ENCODE results near the gene SETD1B. TPM values are rescaled to one million over a fixed set of nuclear protein-coding genes. Genes with fewer than 3 reads are reported as not detected.

SETD1B gene
- total and polyA plus RNA-seq, 4 experiments from 2014 or later, result 0.13 to 69.3 (median 35.2) TPM

GRCh38 chr12:121815263-121815662 lies 11.5 kb downstream of the SETD1B start:
- H3K4me3 ChIP-seq (ENCODE audit: low read length in 2 of 2), result no peak overlapping the region
- peaks cover 0 to 3% (median 0%) of the 10 kb centered on the region in 8 donors for H3K9me3 Mint-ChIP-seq
- H3K36me3 ChIP-seq (ENCODE audit: insufficient read depth, low read length), result peaks cover 67% of the 10 kb centered on the region
- ChIA-PET CTCF (ENCODE audit: partially characterized antibody) (interaction anchor here (0.7 to 16.7 kb wide), 3 partner anchors 19 to 382 kb away, joined by 3 to 918 read pairs (median 4); partner anchors contain the start of gene RHOF), POLR2A (ENCODE audit: partially characterized antibody) (interaction anchor here (44.6 kb wide), 1 partner anchor 24 kb away, joined by 2727 read pairs; the partner anchor contains the start of genes RHOF and SETD1B)
- peak in 1 of 5 donors; percentile 33 for DNase-seq
- H3K36me3 Mint-ChIP-seq, result peaks cover 34 to 56% of the 10 kb centered on the region in 2 donors
- H3K27ac ChIP-seq (ENCODE audit: low read depth, low read length), result no peak overlapping the region
- no peaks in the 10 kb centered on the region for H3K9me3 ChIP-seq (ENCODE audit: control insufficient read depth in 1 of 2, low read length in 2 of 2)
- peak overlapping the region in 2 of 7 donors; percentile 42 to 66 for H3K27ac Mint-ChIP-seq
- H3K27me3 ChIP-seq (ENCODE audit: insufficient read depth, low read length), result no peaks in the 10 kb centered on the region
- H3K4me1 ChIP-seq (ENCODE audit: insufficient read depth, low read length), result peaks cover 36% of the 10 kb centered on the region
- peaks cover 20 to 38% (median 29%) of the 10 kb centered on the region in 4 donors for H3K4me1 Mint-ChIP-seq
- intact Hi-C loops (cut with micrococcal nuclease), result no loop called here
- H3K4me3 Mint-ChIP-seq, result no peak overlapping the region
- no peaks in the 10 kb centered on the region for H3K27me3 Mint-ChIP-seq

DNA sequence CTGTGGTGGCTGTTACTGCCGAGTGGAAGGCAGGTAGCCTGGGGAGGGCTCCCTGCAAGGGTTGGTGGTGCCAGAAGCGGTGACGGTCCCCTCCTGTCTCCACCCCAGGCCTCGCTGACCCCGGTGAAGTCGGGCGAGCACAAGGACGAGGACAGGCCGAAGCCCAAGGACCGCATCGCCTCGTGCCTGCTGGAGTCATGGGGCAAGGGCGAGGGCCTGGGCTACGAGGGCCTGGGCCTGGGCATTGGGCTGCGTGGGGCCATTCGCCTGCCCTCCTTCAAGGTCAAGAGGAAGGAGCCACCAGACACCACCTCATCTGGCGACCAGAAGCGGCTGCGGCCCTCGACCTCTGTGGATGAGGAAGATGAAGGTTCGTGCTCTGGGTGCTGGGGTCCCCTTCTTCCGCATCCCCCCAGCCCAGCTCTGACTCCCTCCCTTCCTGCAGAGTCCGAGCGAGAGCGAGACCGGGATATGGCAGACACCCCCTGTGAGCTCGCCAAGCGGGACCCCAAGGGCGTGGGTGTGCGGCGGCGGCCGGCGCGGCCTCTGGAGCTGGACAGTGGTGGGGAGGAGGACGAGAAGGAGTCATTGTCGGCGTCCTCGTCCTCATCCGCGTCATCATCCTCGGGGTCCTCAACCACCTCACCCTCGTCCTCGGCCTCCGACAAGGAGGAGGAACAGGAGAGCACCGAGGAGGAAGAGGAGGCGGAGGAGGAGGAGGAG lies 13.3 kb downstream of the SETD1B start:
- Histone ChIP-seq H3K4me1 (ENCODE audit: insufficient read depth, low read length) (peaks cover 19% of the 10 kb centered on the region), H3K27me3 (ENCODE audit: insufficient read depth, low read length) (no peaks in the 10 kb centered on the region), H3K9me3 (ENCODE audit: control insufficient read depth in 1 of 2, low read length in 2 of 2) (no peaks in the 10 kb centered on the region), H3K27ac (ENCODE audit: low read depth, low read length) (no peak overlapping the region), H3K4me3 (ENCODE audit: low read length in 2 of 2) (no peak overlapping the region), H3K36me3 (ENCODE audit: insufficient read depth, low read length) (peaks cover 65% of the 10 kb centered on the region)
- no peaks in the 10 kb centered on the region for H3K27me3 Mint-ChIP-seq
- DNase-seq, result peak in 1 of 5 donors; percentile 34
- CTCF ChIA-PET (ENCODE audit: partially characterized antibody), result interaction anchor here (16.7 kb wide), 1 partner anchor 21 kb away, joined by 918 read pairs; the partner anchor contains the start of gene RHOF
- H3K9me3 Mint-ChIP-seq, result peaks cover 0 to 2% (median 0%) of the 10 kb centered on the region in 8 donors
- H3K4me1 Mint-ChIP-seq, result peaks cover 15 to 22% (median 17%) of the 10 kb centered on the region in 4 donors
- intact Hi-C loops (cut with micrococcal nuclease), result no loop called here
- H3K4me3 Mint-ChIP-seq, result no peak overlapping the region
- peaks cover 35 to 58% of the 10 kb centered on the region in 2 donors for H3K36me3 Mint-ChIP-seq
- POLR2A ChIA-PET (ENCODE audit: partially characterized antibody), result interaction anchor here (44.6 kb wide), 1 partner anchor 26 kb away, joined by 2727 read pairs; the partner anchor contains the start of genes RHOF and SETD1B
- H3K27ac Mint-ChIP-seq, result no peak overlapping the region

DNA sequence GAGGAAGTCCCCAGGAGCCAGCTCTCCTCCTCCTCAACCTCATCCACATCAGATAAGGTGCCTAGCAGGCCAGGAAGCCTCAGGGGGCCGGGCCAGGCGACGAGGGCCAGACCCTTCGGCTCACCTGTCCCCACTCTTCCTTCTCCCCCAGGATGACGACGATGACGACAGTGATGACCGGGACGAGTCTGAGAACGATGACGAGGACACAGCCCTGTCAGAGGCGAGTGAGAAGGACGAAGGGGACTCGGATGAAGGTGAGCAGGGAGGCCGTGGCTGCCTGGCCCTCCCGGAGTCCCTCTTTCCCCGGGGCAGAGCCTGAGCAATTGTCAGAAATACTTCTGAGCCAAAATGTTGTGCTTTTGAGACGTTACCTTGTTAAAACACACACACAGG lies 13.8 kb downstream of the SETD1B start:
- peaks cover 38 to 61% of the 10 kb centered on the region in 2 donors for H3K36me3 Mint-ChIP-seq
- ChIA-PET POLR2A (ENCODE audit: partially characterized antibody) (interaction anchor here (44.6 kb wide), 1 partner anchor 27 kb away, joined by 2727 read pairs; the partner anchor contains the start of genes RHOF and SETD1B), CTCF (ENCODE audit: partially characterized antibody) (interaction anchor here (16.7 kb wide), 1 partner anchor 21 kb away, joined by 918 read pairs; the partner anchor contains the start of gene RHOF)
- Histone ChIP-seq H3K4me1 (ENCODE audit: insufficient read depth, low read length) (peaks cover 13% of the 10 kb centered on the region), H3K27ac (ENCODE audit: low read depth, low read length) (no peak overlapping the region), H3K27me3 (ENCODE audit: insufficient read depth, low read length) (no peaks in the 10 kb centered on the region), H3K4me3 (ENCODE audit: low read length in 2 of 2) (no peak overlapping the region), H3K9me3 (ENCODE audit: control insufficient read depth in 1 of 2, low read length in 2 of 2) (no peaks in the 10 kb centered on the region), H3K36me3 (ENCODE audit: insufficient read depth, low read length) (peaks cover 68% of the 10 kb centered on the region)
- no peaks in the 10 kb centered on the region for H3K27me3 Mint-ChIP-seq
- peak in 1 of 5 donors; percentile 7 for DNase-seq
- no peak overlapping the region for H3K4me3 Mint-ChIP-seq
- intact Hi-C loops (cut with micrococcal nuclease), result no loop called here
- H3K27ac Mint-ChIP-seq, result no peak overlapping the region
- H3K4me1 Mint-ChIP-seq, result peaks cover 12 to 16% (median 13%) of the 10 kb centered on the region in 4 donors
- H3K9me3 Mint-ChIP-seq, result peaks cover 0 to 2% (median 0%) of the 10 kb centered on the region in 8 donors

DNA sequence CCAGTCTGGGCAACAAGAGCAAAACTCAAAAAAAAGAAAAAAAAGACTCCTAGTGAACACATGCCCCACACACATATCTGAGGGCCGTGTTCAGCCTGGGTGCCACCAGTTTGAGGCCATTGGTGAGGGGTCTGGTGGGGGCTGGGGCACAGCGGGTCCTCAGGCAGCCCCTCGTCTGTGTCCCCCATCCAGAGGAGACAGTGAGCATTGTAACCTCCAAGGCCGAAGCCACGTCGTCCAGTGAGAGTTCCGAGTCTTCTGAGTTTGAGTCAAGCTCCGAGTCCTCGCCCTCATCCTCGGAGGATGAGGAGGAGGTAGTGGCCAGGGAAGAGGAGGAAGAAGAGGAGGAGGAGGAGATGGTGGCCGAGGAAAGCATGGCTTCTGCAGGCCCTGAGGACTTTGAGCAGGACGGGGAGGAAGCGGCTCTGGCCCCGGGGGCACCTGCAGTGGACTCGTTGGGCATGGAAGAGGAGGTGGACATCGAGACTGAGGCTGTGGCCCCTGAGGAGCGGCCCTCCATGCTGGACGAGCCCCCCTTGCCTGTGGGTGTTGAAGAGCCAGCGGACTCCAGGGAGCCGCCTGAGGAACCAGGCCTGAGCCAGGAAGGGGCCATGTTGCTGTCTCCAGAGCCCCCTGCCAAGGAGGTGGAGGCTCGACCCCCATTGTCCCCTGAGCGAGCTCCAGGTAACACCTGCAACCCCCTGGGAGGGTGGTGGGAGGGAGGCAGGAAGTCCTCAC lies 15.6 kb downstream of the SETD1B start:
- no peak overlapping the region for H3K4me3 ChIP-seq (ENCODE audit: low read length in 2 of 2)
- POLR2A ChIA-PET (ENCODE audit: partially characterized antibody), result interaction anchor here (0.6 to 44.6 kb wide), 4 partner anchors 9 to 262 kb away, joined by 3 to 2727 read pairs (median 5); partner anchors contain the start of genes RHOF and SETD1B
- peaks cover 0 to 2% (median 0%) of the 10 kb centered on the region in 8 donors for H3K9me3 Mint-ChIP-seq
- peak in 1 of 5 donors; percentile 30 for DNase-seq
- peak overlapping the region in 3 of 7 donors; percentile 37 to 56 (median 46) for H3K27ac Mint-ChIP-seq
- CTCF ChIA-PET (ENCODE audit: partially characterized antibody), result no interaction called here
- H3K27ac ChIP-seq (ENCODE audit: low read depth, low read length), result no peak overlapping the region
- peaks cover 30 to 58% of the 10 kb centered on the region in 2 donors for H3K36me3 Mint-ChIP-seq
- H3K9me3 ChIP-seq (ENCODE audit: control insufficient read depth in 1 of 2, low read length in 2 of 2), result no peaks in the 10 kb centered on the region
- no peaks in the 10 kb centered on the region for H3K4me1 ChIP-seq (ENCODE audit: insufficient read depth, low read length)
- no peaks in the 10 kb centered on the region for H3K27me3 Mint-ChIP-seq
- peak overlapping the region in 1 of 8 donors; percentile 48 for H3K4me3 Mint-ChIP-seq
- H3K36me3 ChIP-seq (ENCODE audit: insufficient read depth, low read length), result peaks cover 71% of the 10 kb centered on the region
- intact Hi-C loops (cut with micrococcal nuclease), result no loop called here
- H3K27me3 ChIP-seq (ENCODE audit: insufficient read depth, low read length), result no peaks in the 10 kb centered on the region
- H3K4me1 Mint-ChIP-seq, result peaks cover 0 to 4% (median 2%) of the 10 kb centered on the region in 4 donors

GRCh38 chr12:121820056-121820455 lies 16.2 kb downstream of the SETD1B start:
- Mint-ChIP-seq H3K4me1 (peaks cover 0 to 4% (median 2%) of the 10 kb centered on the region in 4 donors), H3K27ac (no peak overlapping the region), H3K36me3 (peaks cover 30 to 59% of the 10 kb centered on the region in 2 donors), H3K9me3 (peaks cover 0 to 2% (median 0%) of the 10 kb centered on the region in 8 donors), H3K27me3 (no peaks in the 10 kb centered on the region), H3K4me3 (no peak overlapping the region)
- intact Hi-C loops (cut with micrococcal nuclease), result no loop called here
- DNase-seq, result peak in 1 of 5 donors; percentile 7
- POLR2A ChIA-PET (ENCODE audit: partially characterized antibody), result interaction anchor here (1.2 to 44.6 kb wide), 2 partner anchors 8 to 29 kb away, joined by 3 to 2727 read pairs; partner anchors contain the start of genes RHOF and SETD1B
- Histone ChIP-seq H3K36me3 (ENCODE audit: insufficient read depth, low read length) (peaks cover 64% of the 10 kb centered on the region), H3K27ac (ENCODE audit: low read depth, low read length) (no peak overlapping the region), H3K27me3 (ENCODE audit: insufficient read depth, low read length) (no peaks in the 10 kb centered on the region), H3K9me3 (ENCODE audit: control insufficient read depth in 1 of 2, low read length in 2 of 2) (no peaks in the 10 kb centered on the region), H3K4me1 (ENCODE audit: insufficient read depth, low read length) (no peaks in the 10 kb centered on the region), H3K4me3 (ENCODE audit: low read length in 2 of 2) (no peak overlapping the region)
- CTCF ChIA-PET (ENCODE audit: partially characterized antibody), result interaction anchor here (1.0 kb wide), 1 partner anchor 26 kb away, joined by 3 read pairs; no protein-coding TSS in a partner anchor

GRCh38 chr12:121822393-121823100 lies 18.7 kb downstream of the SETD1B start:
- POLR2A ChIA-PET (ENCODE audit: partially characterized antibody), result interaction anchor here (44.6 kb wide), 1 partner anchor 32 kb away, joined by 2727 read pairs; the partner anchor contains the start of genes RHOF and SETD1B
- Histone ChIP-seq H3K4me1 (ENCODE audit: insufficient read depth, low read length) (no peaks in the 10 kb centered on the region), H3K27ac (ENCODE audit: low read depth, low read length) (no peak overlapping the region), H3K27me3 (ENCODE audit: insufficient read depth, low read length) (no peaks in the 10 kb centered on the region), H3K36me3 (ENCODE audit: insufficient read depth, low read length) (peaks cover 53% of the 10 kb centered on the region), H3K4me3 (ENCODE audit: low read length in 2 of 2) (no peak overlapping the region), H3K9me3 (ENCODE audit: control insufficient read depth in 1 of 2, low read length in 2 of 2) (no peaks in the 10 kb centered on the region)
- DNase-seq, result no peak
- no peaks in the 10 kb centered on the region for H3K27me3 Mint-ChIP-seq
- peaks cover 31 to 61% of the 10 kb centered on the region in 2 donors for H3K36me3 Mint-ChIP-seq
- H3K4me1 Mint-ChIP-seq, result no peaks in the 10 kb centered on the region
- CTCF ChIA-PET (ENCODE audit: partially characterized antibody), result no interaction called here
- H3K27ac Mint-ChIP-seq, result no peak overlapping the region
- H3K4me3 Mint-ChIP-seq, result no peak overlapping the region
- intact Hi-C loops (cut with micrococcal nuclease), result no loop called here
- peaks cover 0 to 2% (median 0%) of the 10 kb centered on the region in 8 donors for H3K9me3 Mint-ChIP-seq
